NB4 (cell line): ENCODE measurements around the gene PROZ.

Source experiments
- DNase-seq: peaks from one replicate; pipeline ENCODE4 v3.0.0; 2010; ENCODE audit warnings: low read depth
- H3K4me3 ChIP-seq: one replicate; pipeline ENCODE4 v1.5.1; 2011; ENCODE audit warnings: mild to moderate bottlenecking, low read depth, low read length, moderate library complexity
- MYC ChIP-seq: IDR thresholded peaks from 2 replicates; pipeline ENCODE4 v1.6.1; 2011; ENCODE audit warnings: low read depth, low read length
- POLR2A ChIP-seq: IDR thresholded peaks from 2 replicates; pipeline ENCODE4 v1.6.1; 2011; ENCODE audit warnings: mild to moderate bottlenecking; ENCODE audit not compliant: insufficient read length; ENCODE audit errors: extremely low read depth
- TF ChIP-seq, protein P1 (sequence below): IDR thresholded peaks from one replicate; pipeline ENCODE4 v1.5.1; 2012; ENCODE audit warnings: low read depth, low read length
- TF ChIP-seq, protein P2 (sequence below): IDR thresholded peaks from 2 replicates; pipeline ENCODE4 v1.6.1; 2011; ENCODE audit warnings: low read depth, low read length

The PROZ gene

DNA sequence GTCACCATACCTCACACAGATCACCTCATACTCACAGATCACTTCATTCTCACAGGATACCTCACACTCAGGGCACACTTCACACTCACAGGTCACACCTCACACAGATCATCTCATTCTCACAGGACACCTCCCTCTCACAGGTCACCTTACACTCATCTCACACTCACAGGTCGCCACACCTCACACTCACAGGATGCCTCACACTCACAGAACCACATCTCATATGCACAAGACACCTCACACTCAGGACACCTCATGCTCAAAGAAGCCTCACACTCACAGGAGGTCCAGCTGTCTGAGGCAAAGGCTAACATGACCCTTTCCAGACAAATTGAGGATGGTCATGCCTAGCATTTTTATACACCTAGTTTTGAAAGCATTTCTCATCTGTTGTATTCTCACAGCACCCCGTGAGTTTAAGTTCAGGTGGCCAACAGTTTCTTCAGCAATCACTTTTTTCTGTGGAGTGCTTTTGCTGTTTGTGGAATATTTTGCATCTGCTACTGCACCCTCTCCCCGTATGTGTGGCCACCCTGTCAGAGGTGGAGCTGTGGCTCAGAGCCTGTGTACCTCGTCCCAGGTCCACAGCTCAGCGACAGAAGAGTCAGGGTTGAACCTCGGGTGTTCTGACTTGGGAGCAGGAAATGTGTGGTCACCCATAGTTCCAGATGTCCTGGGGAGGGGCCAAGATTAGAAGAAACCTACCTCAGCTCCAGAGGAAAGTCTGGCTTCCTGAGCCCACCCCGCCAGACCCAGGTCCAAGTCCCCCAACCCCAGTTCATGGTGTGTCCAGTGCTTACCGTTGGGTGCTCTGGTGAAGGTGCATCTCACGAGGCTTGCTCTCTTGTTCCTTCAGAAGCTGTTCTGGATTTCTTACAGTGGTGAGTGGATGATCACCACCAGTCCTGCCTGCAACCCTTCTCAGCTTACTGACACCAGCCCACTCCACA lies 45.3 kb upstream of the PROZ start:
- H3K4me3 ChIP-seq, result no peak overlapping the region
- TF ChIP-seq, protein P1, sequence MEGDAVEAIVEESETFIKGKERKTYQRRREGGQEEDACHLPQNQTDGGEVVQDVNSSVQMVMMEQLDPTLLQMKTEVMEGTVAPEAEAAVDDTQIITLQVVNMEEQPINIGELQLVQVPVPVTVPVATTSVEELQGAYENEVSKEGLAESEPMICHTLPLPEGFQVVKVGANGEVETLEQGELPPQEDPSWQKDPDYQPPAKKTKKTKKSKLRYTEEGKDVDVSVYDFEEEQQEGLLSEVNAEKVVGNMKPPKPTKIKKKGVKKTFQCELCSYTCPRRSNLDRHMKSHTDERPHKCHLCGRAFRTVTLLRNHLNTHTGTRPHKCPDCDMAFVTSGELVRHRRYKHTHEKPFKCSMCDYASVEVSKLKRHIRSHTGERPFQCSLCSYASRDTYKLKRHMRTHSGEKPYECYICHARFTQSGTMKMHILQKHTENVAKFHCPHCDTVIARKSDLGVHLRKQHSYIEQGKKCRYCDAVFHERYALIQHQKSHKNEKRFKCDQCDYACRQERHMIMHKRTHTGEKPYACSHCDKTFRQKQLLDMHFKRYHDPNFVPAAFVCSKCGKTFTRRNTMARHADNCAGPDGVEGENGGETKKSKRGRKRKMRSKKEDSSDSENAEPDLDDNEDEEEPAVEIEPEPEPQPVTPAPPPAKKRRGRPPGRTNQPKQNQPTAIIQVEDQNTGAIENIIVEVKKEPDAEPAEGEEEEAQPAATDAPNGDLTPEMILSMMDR, result no peak
- TF ChIP-seq POLR2A, result no peak
- TF ChIP-seq, protein P2, sequence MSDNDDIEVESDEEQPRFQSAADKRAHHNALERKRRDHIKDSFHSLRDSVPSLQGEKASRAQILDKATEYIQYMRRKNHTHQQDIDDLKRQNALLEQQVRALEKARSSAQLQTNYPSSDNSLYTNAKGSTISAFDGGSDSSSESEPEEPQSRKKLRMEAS, result no peak
- no peak for TF ChIP-seq MYC
- no peak for DNase-seq

DNA sequence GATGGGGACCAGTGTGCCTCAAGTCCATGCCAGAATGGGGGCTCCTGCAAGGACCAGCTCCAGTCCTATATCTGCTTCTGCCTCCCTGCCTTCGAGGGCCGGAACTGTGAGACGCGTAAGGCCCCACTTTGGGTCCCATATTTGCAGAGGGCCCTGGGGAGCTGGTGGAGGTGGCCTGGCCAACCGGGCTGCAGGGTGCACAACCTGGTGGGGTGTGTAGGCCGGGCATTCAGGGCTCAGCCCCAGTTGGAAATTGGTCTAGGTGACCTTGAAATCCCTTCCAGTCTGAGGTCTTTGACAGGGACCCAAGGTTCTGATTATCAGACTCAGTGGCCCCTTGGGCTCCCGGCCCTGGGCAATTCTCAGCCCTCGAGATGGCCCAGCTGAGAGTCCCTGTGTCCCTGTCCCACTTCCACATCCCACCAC lies 44.6 kb upstream of the PROZ start:
- H3K4me3 ChIP-seq, result no peak overlapping the region
- no peak for DNase-seq

DNA sequence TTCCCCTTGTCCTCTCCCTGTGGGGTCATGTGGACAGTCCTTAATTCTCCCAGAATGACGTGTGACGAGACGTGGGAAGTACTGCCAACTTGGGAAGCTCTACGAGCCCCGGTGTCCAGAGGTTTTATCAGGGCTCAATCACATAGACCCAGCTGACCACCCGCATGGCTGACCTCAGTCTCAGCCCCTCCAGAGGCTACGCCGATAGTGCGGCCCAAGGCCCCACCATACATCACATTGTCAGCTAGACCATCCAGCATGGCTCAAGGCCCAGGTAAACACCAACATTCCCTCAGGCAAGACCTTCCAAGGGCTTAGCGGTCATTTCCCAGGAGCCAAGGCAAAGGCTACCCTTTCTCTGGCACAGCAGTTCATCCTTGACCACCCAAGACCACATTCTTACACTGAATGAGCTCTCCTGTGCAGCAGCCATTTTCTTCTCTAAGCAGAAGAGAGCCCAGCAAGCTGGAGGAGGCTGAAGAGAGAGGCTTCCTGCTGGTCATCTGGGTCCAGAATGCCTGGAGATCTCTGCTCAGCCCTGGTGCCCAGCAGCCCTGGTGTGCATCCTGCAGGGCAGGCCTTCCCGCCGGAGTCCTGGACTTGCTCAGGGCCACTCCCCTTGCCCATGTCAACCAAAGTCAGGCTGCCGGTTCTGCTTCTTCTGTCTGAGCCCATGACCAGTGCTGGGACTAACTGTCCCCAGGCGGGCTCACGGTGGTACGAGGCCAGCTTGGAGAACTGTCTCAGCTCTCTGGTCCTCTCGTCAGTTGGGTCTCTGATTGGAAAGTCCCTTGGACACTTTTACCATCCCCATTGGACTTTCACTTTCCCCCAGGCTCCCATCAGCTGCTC lies 43.7 kb upstream of the PROZ start:
- TF ChIP-seq MYC (no peak), POLR2A (no peak)
- TF ChIP-seq, protein P2, result no peak
- TF ChIP-seq, protein P1, result no peak
- DNase-seq, result no peak
- no peak overlapping the region for H3K4me3 ChIP-seq

More for the DNA sequence above, 44.6 kb upstream of the PROZ start:
- TF ChIP-seq, protein P2, result no peak
- TF ChIP-seq POLR2A, result no peak
- TF ChIP-seq, protein P1, result no peak
- TF ChIP-seq MYC, result no peak

DNA sequence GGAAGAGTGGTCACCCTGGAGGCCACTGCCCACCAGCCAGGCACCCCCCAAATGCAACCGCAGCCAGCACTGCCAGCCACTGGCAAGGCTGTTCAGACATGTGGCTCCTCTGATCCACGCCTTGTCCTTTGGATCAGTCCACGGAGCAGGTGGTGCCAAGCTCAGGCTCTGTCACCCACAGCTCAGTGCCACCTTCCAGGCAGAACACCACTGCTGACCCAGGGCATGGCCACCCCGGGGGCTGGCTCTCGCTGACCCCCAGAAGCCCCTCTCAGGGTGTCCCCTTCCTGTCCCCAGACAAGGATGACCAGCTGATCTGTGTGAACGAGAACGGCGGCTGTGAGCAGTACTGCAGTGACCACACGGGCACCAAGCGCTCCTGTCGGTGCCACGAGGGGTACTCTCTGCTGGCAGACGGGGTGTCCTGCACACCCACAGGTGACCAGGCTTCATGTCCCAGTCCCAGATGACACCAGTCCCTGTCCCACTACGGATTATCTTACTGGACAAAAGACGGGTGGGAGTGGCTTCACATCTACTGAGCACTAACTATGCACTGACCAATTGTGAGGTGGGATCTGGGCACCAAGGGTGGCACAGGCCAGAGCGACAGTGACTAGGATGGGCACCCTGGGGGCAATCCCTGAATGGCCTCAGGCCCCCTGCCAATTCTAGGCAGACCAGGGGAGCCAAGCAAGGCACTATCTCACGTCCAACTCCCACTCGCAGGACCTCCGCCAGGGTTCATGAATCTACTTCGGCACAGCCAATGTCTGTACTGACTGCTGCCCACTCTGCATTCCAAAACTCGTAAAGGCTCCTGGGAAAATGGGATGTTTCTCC lies 42.9 kb upstream of the PROZ start:
- H3K4me3 ChIP-seq, result no peak overlapping the region
- DNase-seq, result no peak
- TF ChIP-seq, protein P2, result no peak
- TF ChIP-seq, protein P1, result no peak
- TF ChIP-seq POLR2A (no peak), MYC (no peak)

DNA sequence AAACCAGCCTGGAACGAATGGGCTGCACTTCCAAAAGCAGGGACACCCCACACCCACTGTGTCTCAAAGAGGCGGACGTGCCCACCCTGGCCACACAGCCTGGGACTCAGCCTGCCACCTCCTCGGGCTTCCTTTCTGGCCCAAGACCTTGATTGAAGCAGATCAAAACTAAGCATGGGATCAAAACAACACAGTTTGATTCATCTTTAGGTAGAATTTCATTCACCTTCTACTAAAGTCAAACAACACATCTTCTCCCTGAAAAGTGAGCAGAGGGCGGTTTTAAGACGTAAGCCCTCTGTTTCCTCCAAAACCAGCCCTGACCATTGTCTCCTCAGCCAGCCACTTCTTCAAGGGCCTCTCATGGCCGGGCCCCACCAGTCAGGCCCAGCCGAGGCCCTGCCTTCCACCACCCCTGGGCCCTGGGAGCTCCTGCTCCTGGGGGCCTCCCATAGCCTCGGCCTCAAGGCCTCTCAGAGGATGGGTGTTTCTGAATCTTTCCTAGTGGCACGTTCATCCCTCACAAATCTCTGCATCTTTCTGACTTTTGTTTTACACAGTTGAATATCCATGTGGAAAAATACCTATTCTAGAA lies 42.1 kb upstream of the PROZ start:
- no peak for DNase-seq
- no peak overlapping the region for H3K4me3 ChIP-seq
- TF ChIP-seq, protein P2, result no peak
- TF ChIP-seq, protein P1, result no peak
- TF ChIP-seq MYC (no peak), POLR2A (no peak)
